PC-9 (cell line): ENCODE results near the gene HDGFL3. TPM values are rescaled to one million over a fixed set of nuclear protein-coding genes. Genes with fewer than 3 reads are reported as not detected.
A peak's percentile ranks its signal among the peaks of the same experiment; 100 is the strongest.

ENCODE experiments used
- Bru-seq: library from RNA; stranded (reverse); fragments of 400-500 nt; gene quantifications from one replicate; lab custom pipeline; 2021; lab: Mats Ljungman, UMichigan
- BruChase-seq, 2 experiments: library from RNA; stranded (reverse); fragments of 400-500 nt; gene quantifications; one replicate each; lab custom pipeline; 2021; lab: Mats Ljungman, UMichigan
- BruUV-seq: library from RNA; stranded (reverse); fragments of 400-500 nt; replicated peaks from 2 replicates; lab custom pipeline; 2021; lab: Mats Ljungman, UMichigan
- CTCF ChIA-PET: fragments of 300-600 bp; sonication (Branson Sonifier 250); formaldehyde crosslinking; loops from one replicate; lab custom pipeline; 2022; ENCODE audit warnings: antibody characterized with exemption; lab: Charles Lee
- POLR2A ChIA-PET: fragments of 300-600 bp; sonication (Branson Sonifier 250); formaldehyde crosslinking; loops from one replicate; lab custom pipeline; 2022; ENCODE audit warnings: antibody characterized with exemption; ENCODE audit not compliant: unreplicated experiment; lab: Charles Lee
- DNase-seq, 2 experiments: peaks; one replicate each; pipeline versions ENCODE4 v3.0.0 to v3.0.0-alpha.2; 2015 to 2022; ENCODE audit warnings: mixed read lengths in 1 of 2
- H2AFZ ChIP-seq: fragments of 200-600 bp; sonication (generic); 2 replicates; pipeline ENCODE4 v1.8.1; 2017; ENCODE audit warnings: antibody characterized with exemption
- H3F3A ChIP-seq: fragments of 200-600 bp; sonication (generic); 2 replicates; pipeline ENCODE4 v1.8.1; 2017; ENCODE audit warnings: antibody characterized with exemption, mild to moderate bottlenecking, low read depth; ENCODE audit not compliant: insufficient read depth
- H3K27ac ChIP-seq: fragments of 200-600 bp; sonication (generic); 2 replicates; pipeline ENCODE4 v1.6.1; 2016; ENCODE audit warnings: mixed run types
- H3K27me3 ChIP-seq: fragments of 200-600 bp; sonication (generic); 2 replicates; pipeline ENCODE4 v1.6.1; 2016; ENCODE audit warnings: low read depth, mixed run types; ENCODE audit not compliant: insufficient read depth
- H3K36me3 ChIP-seq: fragments of 200-600 bp; sonication (generic); 2 replicates; pipeline ENCODE4 v1.6.1; 2016; ENCODE audit warnings: low read depth, mixed run types
- H3K4me1 ChIP-seq: fragments of 200-600 bp; sonication (generic); replicated peaks from 2 replicates; pipeline ENCODE4 v1.6.1; 2016; ENCODE audit warnings: mixed run types; ENCODE audit not compliant: insufficient read depth
- H3K4me2 ChIP-seq: fragments of 200-600 bp; sonication (generic); 2 replicates; pipeline ENCODE4 v1.6.1; 2017; ENCODE audit warnings: mixed run types
- H3K4me3 ChIP-seq: fragments of 200-600 bp; sonication (generic); 2 replicates; pipeline ENCODE4 v1.6.1; 2016; ENCODE audit warnings: mixed run types
- H3K79me2 ChIP-seq: fragments of 200-600 bp; sonication (generic); 2 replicates; pipeline ENCODE4 v1.6.1; 2017; ENCODE audit warnings: low read depth, mixed run types
- H3K9me2 ChIP-seq: fragments of 200-600 bp; sonication (generic); 2 replicates; pipeline ENCODE4 v1.8.1; 2017; ENCODE audit warnings: mild to moderate bottlenecking; ENCODE audit not compliant: insufficient read depth
- H3K9me3 ChIP-seq: fragments of 200-600 bp; sonication (generic); 2 replicates; pipeline ENCODE4 v1.8.1; 2016; ENCODE audit warnings: low read depth; ENCODE audit not compliant: insufficient read depth
- H4K20me1 ChIP-seq: fragments of 200-600 bp; sonication (generic); 2 replicates; pipeline ENCODE4 v1.8.1; 2017; ENCODE audit not compliant: insufficient read depth
- EZH2 ChIP-seq: fragments of 200-600 bp; sonication (generic); IDR thresholded peaks from 2 replicates; pipeline ENCODE4 v1.8.0; 2017; ENCODE audit warnings: antibody characterized with exemption, low read depth
- intact Hi-C: fragments of 100-400 bp; cut with micrococcal nuclease; formaldehyde crosslinking; loops from one replicate; pipeline ENCODE4 v1.10.0; 2022; ENCODE audit not compliant: unreplicated experiment
- long read RNA-seq: library from polyadenylated mRNA; stranded (forward); transcript quantifications from one replicate; pipeline ENCODE4 v2.0.0, GENCODE V29; 2022
- total RNA-seq: library from RNA; stranded (reverse); gene quantifications from 2 replicates; pipeline ENCODE4 v1.2.3, GENCODE V29; 2021
- TF ChIP-seq, protein P1 (sequence below): fragments of 200-600 bp; sonication (generic); conservative IDR thresholded peaks from 2 replicates; pipeline ENCODE4 v1.6.1; 2017; ENCODE audit warnings: mixed run types, antibody characterized with exemption, mild to moderate bottlenecking, moderate library complexity

Gene HDGFL3
- total RNA-seq (10.1 TPM in 2 replicates), Bru-seq, nascent RNA (percentile 53 among the genes with signal in this experiment), BruChase-seq, experiment 1, labeled RNA remaining after a 2-hour chase (percentile 45 among the genes with signal in this experiment), BruChase-seq, experiment 2, labeled RNA remaining after a 6-hour chase (percentile 49 among the genes with signal in this experiment)
- long read RNA-seq, full-length matches to known transcripts = 17 of 22 reads
- long read RNA-seq, partial matches to known transcripts = 4 of 22 reads
- long read RNA-seq, other reads (novel, unspliced or antisense) = 1 of 22 reads

DNA sequence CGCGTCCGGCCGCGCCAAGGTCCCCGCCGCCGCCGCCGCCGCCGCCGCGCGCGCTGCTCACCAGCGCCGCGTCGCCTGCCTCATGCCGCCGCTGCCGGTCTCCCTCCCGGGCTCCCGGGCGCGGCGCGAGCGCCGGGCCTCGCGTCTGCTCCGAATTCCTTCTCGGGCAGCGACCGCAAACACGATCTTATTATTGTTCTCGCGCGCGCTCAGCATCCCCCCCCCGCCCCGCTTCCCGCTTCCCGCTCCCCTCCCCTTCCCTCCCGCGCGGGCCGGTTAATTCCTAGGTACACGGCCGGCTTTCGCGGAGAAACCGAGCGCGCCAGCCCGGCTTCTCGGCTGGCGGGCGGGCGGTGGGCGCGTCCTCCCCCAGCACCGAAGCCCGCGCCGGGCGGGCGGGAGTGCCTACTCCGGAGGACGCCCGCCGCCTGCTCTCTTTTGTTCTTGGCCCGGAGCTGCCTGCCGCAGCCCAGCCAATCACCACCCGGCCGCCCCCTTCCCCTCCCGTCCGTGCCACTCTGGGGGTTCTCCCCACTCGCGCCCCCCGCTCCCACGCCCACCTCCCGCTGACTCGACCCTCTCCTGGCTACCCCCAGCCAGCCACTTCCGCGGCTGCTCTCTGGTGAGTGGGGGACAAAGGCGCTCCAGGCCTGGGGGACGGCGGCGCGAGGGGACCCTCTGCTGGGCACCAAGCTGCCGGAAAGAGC is at the start of gene HDGFL3:
Gene HDGFL3 (minus strand): TSS at position 164 of the 707 bp plus-strand sequence. CDS start 409 bp downstream, outside the sequence.
- no peaks in the 10 kb centered on the region for H3K9me3 ChIP-seq
- H3F3A ChIP-seq = no peaks in the 10 kb centered on the region; the same call in 1 of the 2 replicates
- no peak within 1 kb of the TSS for H2AFZ ChIP-seq
- ChIA-PET POLR2A (no interaction called here), CTCF (interaction anchor here (0.5 kb wide), 1 partner anchor 87 kb away, joined by 11 read pairs; no protein-coding TSS in a partner anchor)
- no peak within 1 kb of the TSS for H3K27ac ChIP-seq
- DNase-seq = peak in 1 of 2 experiments; percentile 9
- H3K4me3 ChIP-seq = no peak within 1 kb of the TSS
- H3K4me1 ChIP-seq = peaks cover 4% of the 10 kb centered on the region; the same call in 1 of the 2 replicates
- intact Hi-C loops = no loop called here
- H4K20me1 ChIP-seq = no peaks in the 10 kb centered on the region
- no peak for TF ChIP-seq EZH2
- TF ChIP-seq, protein P1, sequence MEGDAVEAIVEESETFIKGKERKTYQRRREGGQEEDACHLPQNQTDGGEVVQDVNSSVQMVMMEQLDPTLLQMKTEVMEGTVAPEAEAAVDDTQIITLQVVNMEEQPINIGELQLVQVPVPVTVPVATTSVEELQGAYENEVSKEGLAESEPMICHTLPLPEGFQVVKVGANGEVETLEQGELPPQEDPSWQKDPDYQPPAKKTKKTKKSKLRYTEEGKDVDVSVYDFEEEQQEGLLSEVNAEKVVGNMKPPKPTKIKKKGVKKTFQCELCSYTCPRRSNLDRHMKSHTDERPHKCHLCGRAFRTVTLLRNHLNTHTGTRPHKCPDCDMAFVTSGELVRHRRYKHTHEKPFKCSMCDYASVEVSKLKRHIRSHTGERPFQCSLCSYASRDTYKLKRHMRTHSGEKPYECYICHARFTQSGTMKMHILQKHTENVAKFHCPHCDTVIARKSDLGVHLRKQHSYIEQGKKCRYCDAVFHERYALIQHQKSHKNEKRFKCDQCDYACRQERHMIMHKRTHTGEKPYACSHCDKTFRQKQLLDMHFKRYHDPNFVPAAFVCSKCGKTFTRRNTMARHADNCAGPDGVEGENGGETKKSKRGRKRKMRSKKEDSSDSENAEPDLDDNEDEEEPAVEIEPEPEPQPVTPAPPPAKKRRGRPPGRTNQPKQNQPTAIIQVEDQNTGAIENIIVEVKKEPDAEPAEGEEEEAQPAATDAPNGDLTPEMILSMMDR = no peak
- no peaks in the 10 kb centered on the region for H3K27me3 ChIP-seq
- BruUV-seq = TSS peak; percentile 36
- no peaks in the 10 kb centered on the region for H3K79me2 ChIP-seq
- no peaks in the 10 kb centered on the region for H3K9me2 ChIP-seq
- H3K36me3 ChIP-seq = no peaks in the 10 kb centered on the region
- H3K4me2 ChIP-seq = no peak within 1 kb of the TSS

DNA sequence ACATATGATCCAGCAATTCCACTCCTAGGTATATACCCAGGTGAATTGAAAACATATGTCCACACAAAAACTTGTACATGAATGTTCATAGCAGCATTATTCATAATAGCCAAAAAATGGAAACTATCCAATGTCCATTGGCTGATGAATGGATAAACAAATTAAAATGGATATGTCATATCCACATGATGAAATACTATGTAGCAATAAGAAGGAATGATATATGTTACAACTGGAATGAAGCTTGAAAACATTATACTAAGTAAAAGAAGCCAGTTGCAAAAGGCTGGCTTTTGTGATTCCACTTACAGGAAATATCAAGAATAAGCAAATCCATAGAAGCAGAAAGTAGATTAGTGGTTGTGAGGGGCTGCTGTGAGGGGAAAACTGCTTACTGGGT is 43.2 kb upstream of the HDGFL3 start:
- BruUV-seq = no TSS peak
- no peaks in the 10 kb centered on the region for H3K27me3 ChIP-seq
- CTCF ChIA-PET = interaction anchor here (3.7 kb wide), 1 partner anchor 129 kb away, joined by 40 read pairs; no protein-coding TSS in a partner anchor

GRCh38 chr15:83249030-83249343 is 41.4 kb upstream of the HDGFL3 start:
- intact Hi-C loops = loop anchor here (2.0 to 10.0 kb wide), 4 partner anchors 58 to 786 kb away; no protein-coding TSS in a partner anchor

More for the DNA sequence above, 43.2 kb upstream of the HDGFL3 start:
- Histone ChIP-seq H3K4me3 (no peak overlapping the region), H2AFZ (no peak overlapping the region), H3K9me3 (no peaks in the 10 kb centered on the region), H3F3A (no peaks in the 10 kb centered on the region), H3K27ac (no peak overlapping the region), H3K9me2 (no peaks in the 10 kb centered on the region), H4K20me1 (no peaks in the 10 kb centered on the region), H3K36me3 (no peaks in the 10 kb centered on the region), H3K4me1 (peaks cover 17% of the 10 kb centered on the region), H3K4me2 (no peak overlapping the region), H3K79me2 (no peaks in the 10 kb centered on the region)
- POLR2A ChIA-PET = no interaction called here
- no peak for DNase-seq
- intact Hi-C loops = no loop called here
- no peak for TF ChIP-seq EZH2
- TF ChIP-seq, protein P1 = no peak

More at GRCh38 chr15:83249030-83249343, 41.4 kb upstream of the HDGFL3 start:
- CTCF ChIA-PET = interaction anchor here (1.0 to 3.7 kb wide), 4 partner anchors 57 to 187 kb away, joined by 3 to 40 read pairs (median 20); no protein-coding TSS in a partner anchor
- Histone ChIP-seq H3K27me3 (no peaks in the 10 kb centered on the region), H3K79me2 (no peaks in the 10 kb centered on the region), H2AFZ (peak overlapping the region; percentile 56; the same call in 1 of the 2 replicates), H4K20me1 (no peaks in the 10 kb centered on the region), H3K4me2 (no peak overlapping the region), H3K4me1 (peaks cover 17% of the 10 kb centered on the region), H3K9me2 (no peaks in the 10 kb centered on the region), H3K9me3 (no peaks in the 10 kb centered on the region), H3F3A (no peaks in the 10 kb centered on the region), H3K36me3 (no peaks in the 10 kb centered on the region), H3K4me3 (no peak overlapping the region), H3K27ac (peak overlapping the region; percentile 7; the same call in 1 of the 2 replicates)
- TF ChIP-seq, protein P1 = no peak
- DNase-seq = no peak
- POLR2A ChIA-PET = interaction anchor here (0.9 kb wide), 1 partner anchor 38 kb away, joined by 4 read pairs; no protein-coding TSS in a partner anchor
- no TSS peak for BruUV-seq
